Right lobe of liver (tissue), 6 donors: ENCODE data around the gene U2AF1L4. TPM values are rescaled to one million over a fixed set of nuclear protein-coding genes. Genes with fewer than 3 reads are reported as not detected.

Experiments used
- ATAC-seq, 4 donors: fragments of 200-7000 bp; cut with Tn5 transposase; one replicate each; pipeline ENCODE4 v1.9.1; 2020; ENCODE audit warnings: mild to moderate bottlenecking in 4 of 4, moderate library complexity in 4 of 4
- DNase-seq, 3 donors: peaks; one replicate each; pipeline ENCODE4 v3.0.0-alpha.2; 2020
- H3K27ac ChIP-seq, 3 donors: fragments of 200-600 bp; one replicate each; pipeline ENCODE4 v1.8.0; 2022
- H3K27me3 ChIP-seq, 2 donors: fragments of 200-600 bp; one replicate each; pipeline ENCODE4 v1.8.0; 2022
- H3K36me3 ChIP-seq, 4 donors: fragments of 200-600 bp; sonication (generic) in 1 of 4; one replicate each; pipeline versions ENCODE4 v1.5.1 to v1.8.0; 2017 to 2022; ENCODE audit warnings: control low read depth in 1 of 4
- H3K4me1 ChIP-seq, 4 donors: fragments of 200-600 bp; sonication (generic) in 1 of 4; one replicate each; pipeline versions ENCODE4 v1.5.1 to v1.8.0; 2017 to 2022; ENCODE audit warnings: control low read depth in 1 of 4
- H3K4me3 ChIP-seq, 3 donors: fragments of 200-600 bp; one replicate each; pipeline ENCODE4 v1.8.0; 2022
- H3K9me3 ChIP-seq, 4 donors: fragments of 200-600 bp; sonication (generic) in 1 of 4; one replicate each; pipeline versions ENCODE4 v1.5.1 to v1.8.0; 2017 to 2022; ENCODE audit warnings: control low read depth in 1 of 4
- POLR2A ChIP-seq: fragments of 450-650 bp; IDR thresholded peaks from one replicate; pipeline ENCODE4 v1.6.1; 2017; ENCODE audit warnings: antibody characterized with exemption, mild to moderate bottlenecking
- WGBS: methylation state at CpG from one replicate; pipeline ENCODE4 v1.1.6; 2018; ENCODE audit warnings: low coverage, low lambda C conversion rate; ENCODE audit not compliant: insufficient coverage; ENCODE audit errors: missing lambda C conversion rate; 5-methylcytosine and 5-hydroxymethylcytosine counted together
- intact Hi-C, 2 donors: fragments of 100-400 bp; cut with DNase I; formaldehyde crosslinking; loops; one replicate each; pipeline versions ENCODE4 v1.11.2 to v1.14.1; 2022
- total RNA-seq, 6 experiments: library from RNA; depleted of rRNA in 2 of 6; stranded (reverse); fragments of >200 nt in 2 of 6; fragmentation: NEBNext Ultra II Directional in 3 of 6; extraction: Animal tissue kit (Norgen Biotek cat#: 25700) in 3 of 6; gene quantifications; one replicate each; pipeline versions ENCODE4 v1.1.0 to v1.2.4, GENCODE V29; 2016 to 2023
- TF ChIP-seq, protein P1 (sequence below), 4 donors: fragments of 200-600 bp in 3 of 4; fragments of 450-650 bp in 1 of 4; IDR thresholded peaks; one replicate each; pipeline versions ENCODE4 v1.5.1 to v1.8.0; 2016 to 2022; ENCODE audit warnings: antibody characterized with exemption in 4 of 4, mild to moderate bottlenecking in 2 of 4
- donor health status: DM: no; HTN: yes; CAD: no.
- donor health status: DM: no; HTN: no; CAD: no.
- donor health status: DM: no; HTN: no; CAD: no.
- donor health status: DM: no; HTN: yes; CAD: no.
- donor health status: DM: no; HTN: yes; CAD: no.

U2AF1L4 gene
- total RNA-seq, 6 experiments from 2014 or later: 11.3 to 19.9 (median 17.5) TPM

- H3K27me3 ChIP-seq: no peaks in the 10 kb centered on the region
- H3K4me1 ChIP-seq: peaks cover 0 to 21% (median 6%) of the 10 kb centered on the region in 4 donors
- peak overlapping the region; percentile 88 to 95 (median 92) for H3K4me3 ChIP-seq
- no peak for TF ChIP-seq POLR2A
- TF ChIP-seq, protein P1, sequence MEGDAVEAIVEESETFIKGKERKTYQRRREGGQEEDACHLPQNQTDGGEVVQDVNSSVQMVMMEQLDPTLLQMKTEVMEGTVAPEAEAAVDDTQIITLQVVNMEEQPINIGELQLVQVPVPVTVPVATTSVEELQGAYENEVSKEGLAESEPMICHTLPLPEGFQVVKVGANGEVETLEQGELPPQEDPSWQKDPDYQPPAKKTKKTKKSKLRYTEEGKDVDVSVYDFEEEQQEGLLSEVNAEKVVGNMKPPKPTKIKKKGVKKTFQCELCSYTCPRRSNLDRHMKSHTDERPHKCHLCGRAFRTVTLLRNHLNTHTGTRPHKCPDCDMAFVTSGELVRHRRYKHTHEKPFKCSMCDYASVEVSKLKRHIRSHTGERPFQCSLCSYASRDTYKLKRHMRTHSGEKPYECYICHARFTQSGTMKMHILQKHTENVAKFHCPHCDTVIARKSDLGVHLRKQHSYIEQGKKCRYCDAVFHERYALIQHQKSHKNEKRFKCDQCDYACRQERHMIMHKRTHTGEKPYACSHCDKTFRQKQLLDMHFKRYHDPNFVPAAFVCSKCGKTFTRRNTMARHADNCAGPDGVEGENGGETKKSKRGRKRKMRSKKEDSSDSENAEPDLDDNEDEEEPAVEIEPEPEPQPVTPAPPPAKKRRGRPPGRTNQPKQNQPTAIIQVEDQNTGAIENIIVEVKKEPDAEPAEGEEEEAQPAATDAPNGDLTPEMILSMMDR (IDR thresholded peaks at IDR 0.05): no peak
- H3K36me3 ChIP-seq: no peaks in the 10 kb centered on the region
- intact Hi-C loops: no loop called here
- under 1% methylated on average over 40 of the region's 52 CpGs for WGBS
- no peaks in the 10 kb centered on the region for H3K9me3 ChIP-seq
- peak overlapping the region; percentile 72 to 91 (median 88) for H3K27ac ChIP-seq
- ATAC-seq (peak; percentile 45 to 61 (median 50)), DNase-seq (peak; percentile 80 to 84 (median 81))
Observed at GRCh38 chr19:35715981-35716800, 29.0 kb downstream of the U2AF1L4 start.

DNA sequence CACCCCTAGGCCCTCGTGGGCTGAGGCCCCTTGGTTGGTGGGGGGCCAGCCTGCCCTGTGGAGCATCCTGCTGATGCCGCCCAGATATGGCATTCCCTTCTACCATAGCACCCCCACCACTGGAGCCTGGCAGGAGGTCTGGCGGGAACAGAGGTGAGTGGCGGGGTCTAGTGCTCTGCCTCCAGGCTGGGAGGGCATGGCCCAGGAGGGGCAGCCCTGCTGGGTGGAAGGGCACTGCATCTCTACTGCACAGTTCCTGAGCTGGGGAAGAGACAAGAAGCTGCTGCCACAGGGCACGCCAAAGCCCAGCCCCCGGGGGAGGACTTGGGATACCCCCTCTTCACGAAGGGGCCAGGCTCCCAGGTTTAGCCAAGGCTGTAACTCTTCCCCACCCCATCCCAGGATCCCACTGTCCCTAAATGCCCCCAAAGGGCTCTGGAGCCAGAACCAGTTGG lies 29.8 kb downstream of the U2AF1L4 start:
- no peaks in the 10 kb centered on the region for H3K36me3 ChIP-seq
- no peak for ATAC-seq
- H3K27ac ChIP-seq: no peak overlapping the region
- H3K27me3 ChIP-seq: no peaks in the 10 kb centered on the region
- no peak overlapping the region for H3K4me3 ChIP-seq
- no peak for TF ChIP-seq POLR2A
- H3K9me3 ChIP-seq: no peaks in the 10 kb centered on the region
- 40% methylated on average over 1 of the region's 7 CpGs for WGBS
- intact Hi-C loops: no loop called here
- peaks cover 0 to 21% (median 6%) of the 10 kb centered on the region in 4 donors for H3K4me1 ChIP-seq
- peak in 1 of 3 donors; percentile 21 for DNase-seq

- Histone ChIP-seq H3K9me3 (no peaks in the 10 kb centered on the region), H3K4me1 (peaks cover 0 to 17% (median 6%) of the 10 kb centered on the region in 4 donors), H3K36me3 (no peaks in the 10 kb centered on the region), H3K27ac (no peak overlapping the region), H3K27me3 (no peaks in the 10 kb centered on the region), H3K4me3 (no peak overlapping the region)
- DNase-seq: no peak
- no peak for TF ChIP-seq POLR2A
- TF ChIP-seq, protein P1 (IDR thresholded peaks at IDR 0.05): no peak
- 32% methylated on average over 3 of the region's 14 CpGs for WGBS
- ATAC-seq: no peak
- intact Hi-C loops: no loop called here
Observed at GRCh38 chr19:35714601-35715354, 30.4 kb downstream of the U2AF1L4 start.

DNA sequence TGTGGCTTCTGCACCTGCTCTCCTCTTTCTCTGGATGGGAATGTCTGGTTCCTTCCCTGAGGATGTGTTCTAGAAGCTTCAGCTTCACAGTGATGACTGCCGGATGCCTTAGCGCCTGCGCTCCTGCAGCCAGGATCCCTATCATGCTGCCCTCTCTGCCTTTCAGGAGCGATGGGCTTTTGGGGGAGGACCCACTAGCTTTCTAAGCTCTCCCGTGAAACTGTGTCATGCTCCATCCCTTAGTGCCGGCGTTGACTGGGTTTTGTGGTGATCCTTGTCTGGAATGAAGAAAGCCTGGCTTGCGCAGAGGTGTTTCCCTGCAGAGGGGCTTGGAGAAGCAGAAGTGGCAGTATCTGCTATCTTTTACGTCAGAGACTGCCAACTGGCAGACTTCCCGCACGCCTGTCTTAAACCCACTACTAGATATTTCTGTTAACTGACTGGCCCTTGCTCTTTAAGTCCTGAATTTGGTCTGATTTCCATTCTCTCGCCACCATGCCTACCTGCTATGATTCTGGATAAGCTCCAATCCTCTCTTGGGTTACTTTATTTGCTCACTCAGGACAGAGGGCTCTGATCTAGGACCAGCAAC lies 31.2 kb downstream of the U2AF1L4 start:
- H3K4me3 ChIP-seq: no peak overlapping the region
- TF ChIP-seq, protein P1 (IDR thresholded peaks at IDR 0.05): no peak
- no peak for TF ChIP-seq POLR2A
- no peaks in the 10 kb centered on the region for H3K9me3 ChIP-seq

More for the DNA sequence above, 31.2 kb downstream of the U2AF1L4 start:
- H3K27me3 ChIP-seq: no peaks in the 10 kb centered on the region
- H3K27ac ChIP-seq: no peak overlapping the region
- WGBS: 59% methylated on average over 7 of the region's 12 CpGs
- intact Hi-C loops: no loop called here
- DNase-seq (no peak), ATAC-seq (no peak)
- peaks cover 0 to 12% (median 5%) of the 10 kb centered on the region in 4 donors for H3K4me1 ChIP-seq
- H3K36me3 ChIP-seq: no peaks in the 10 kb centered on the region
